HepG2 (cell line): ENCODE data around the gene BRMS1. TPM values are rescaled to one million over a fixed set of nuclear protein-coding genes. Genes with fewer than 3 reads are reported as not detected.

Experiments
- BRD4 ChIP-seq: sonication (generic); formaldehyde crosslinking; IDR thresholded peaks from 2 replicates; pipeline ENCODE4 v1.4.0; 2020; ENCODE audit warnings: missing genetic modification reagents
- CREB1 ChIP-seq, 2 experiments: fragments of 450-650 bp in 1 of 2; IDR thresholded peaks; 2 replicates each; pipeline ENCODE4 v1.6.1; 2016 to 2017; ENCODE audit warnings: control low read depth in 1 of 2, mild to moderate bottlenecking in 1 of 2, missing compliant biosample characterization in 1 of 2, missing genetic modification characterization in 1 of 2
- ELF1 ChIP-seq: sonication (generic); formaldehyde crosslinking; IDR thresholded peaks from 2 replicates; pipeline ENCODE4 v1.4.0; 2020; ENCODE audit warnings: missing genetic modification reagents
- FOXM1 ChIP-seq: sonication (generic); formaldehyde crosslinking; IDR thresholded peaks from 2 replicates; pipeline ENCODE4 v1.5.0; 2020; ENCODE audit warnings: missing genetic modification reagents
- HCFC1 ChIP-seq: fragments of 150-350 bp; IDR thresholded peaks from 2 replicates; pipeline ENCODE4 v1.6.1; 2014; ENCODE audit warnings: low read depth, low read length
- HDAC1 ChIP-seq: sonication (generic); formaldehyde crosslinking; IDR thresholded peaks from 2 replicates; pipeline ENCODE4 v1.5.1; 2020; ENCODE audit warnings: mild to moderate bottlenecking, missing genetic modification reagents
- HDAC6 ChIP-seq: fragments of 200-600 bp; sonication (generic); IDR thresholded peaks from 2 replicates; pipeline ENCODE4 v1.7.0; 2017; ENCODE audit warnings: mild to moderate bottlenecking, antibody characterized with exemption, low read length, low read depth
- MEIS1 ChIP-seq: sonication (generic); formaldehyde crosslinking; IDR thresholded peaks from 2 replicates; pipeline ENCODE4 v1.9.0; 2021; ENCODE audit warnings: mild to moderate bottlenecking, missing genetic modification reagents, moderate library complexity, borderline replicate concordance
- NFATC3 ChIP-seq: sonication (generic); formaldehyde crosslinking; IDR thresholded peaks from 2 replicates; pipeline ENCODE4 v1.5.1; 2020; ENCODE audit warnings: mild to moderate bottlenecking, missing genetic modification reagents
- ONECUT2 ChIP-seq: sonication (generic); formaldehyde crosslinking; IDR thresholded peaks from 2 replicates; pipeline ENCODE4 v1.4.0; 2020; ENCODE audit warnings: missing genetic modification reagents
- PHF20 ChIP-seq: sonication (generic); formaldehyde crosslinking; IDR thresholded peaks from 2 replicates; pipeline ENCODE4 v1.5.0; 2020; ENCODE audit warnings: mild to moderate bottlenecking, missing genetic modification reagents
- SOX5 ChIP-seq: IDR thresholded peaks from 2 replicates; pipeline ENCODE4 v1.6.1; 2016; ENCODE audit warnings: borderline replicate concordance
- SP5 ChIP-seq: IDR thresholded peaks from 2 replicates; pipeline ENCODE4 v1.6.1; 2016; ENCODE audit warnings: low read depth, borderline replicate concordance
- SYNCRIP ChIP-seq: fragments of 200-400 bp; formaldehyde crosslinking; IDR thresholded peaks from 2 replicates; pipeline ENCODE4 v1.6.1; 2018; ENCODE audit warnings: mild to moderate bottlenecking, low read depth, low read length; ENCODE audit not compliant: insufficient read depth
- TOPORS ChIP-seq: sonication (generic); formaldehyde crosslinking; IDR thresholded peaks from 2 replicates; pipeline ENCODE4 v1.8.0; 2023; ENCODE audit warnings: mild to moderate bottlenecking, missing genetic modification reagents
- ZNF747 ChIP-seq: sonication (generic); formaldehyde crosslinking; IDR thresholded peaks from 2 replicates; pipeline ENCODE4 v1.8.1; 2023; ENCODE audit warnings: missing genetic modification reagents, mild to moderate bottlenecking, borderline replicate concordance
- ZSCAN20 ChIP-seq: sonication (generic); formaldehyde crosslinking; IDR thresholded peaks from 2 replicates; pipeline ENCODE4 v1.4.0; 2020; ENCODE audit warnings: missing genetic modification reagents, mild to moderate bottlenecking, borderline replicate concordance
- polyA plus RNA-seq, 8 experiments: library from polyadenylated mRNA; depleted of rRNA in 3 of 8; stranded (reverse) in 7 of 8; unstranded in 1 of 8; fragments of >200 nt; fragmentation: Illumina TruSeq in 4 of 8; extraction: Trizol in 4 of 8; gene quantifications; 2 replicates each; pipeline versions ENCODE4 v1.2.1 to v1.2.3, GENCODE V29; 2011 to 2016; ENCODE audit warnings: low read depth in 4 of 8, missing spikeins in 1 of 8, mixed read lengths in 1 of 8; ENCODE audit not compliant: insufficient read depth in 1 of 8
- total RNA-seq, 5 experiments: library from RNA; depleted of rRNA; stranded (reverse); fragments of >200 nt; fragmentation: Illumina TruSeq; extraction: Trizol; gene quantifications; 2 replicates each; pipeline ENCODE4 v1.2.3, GENCODE V29; 2016; ENCODE audit warnings: low read depth in 1 of 5
- TF ChIP-seq, protein P1 (sequence below): IDR thresholded peaks from 2 replicates; pipeline ENCODE4 v1.6.1; 2016; ENCODE audit warnings: control low read depth
- TF ChIP-seq, protein P2 (sequence below): sonication (generic); formaldehyde crosslinking; IDR thresholded peaks from 2 replicates; pipeline ENCODE4 v1.5.0; 2020; ENCODE audit warnings: missing genetic modification reagents, mild to moderate bottlenecking, borderline replicate concordance
- TF ChIP-seq, protein P3 (sequence below): sonication (generic); formaldehyde crosslinking; IDR thresholded peaks from 2 replicates; pipeline ENCODE4 v1.9.0; 2021; ENCODE audit warnings: missing genetic modification reagents, borderline replicate concordance
- TF ChIP-seq, protein P4 (sequence below): sonication (generic); formaldehyde crosslinking; IDR thresholded peaks from 2 replicates; pipeline ENCODE4 v1.8.0; 2022; ENCODE audit warnings: mild to moderate bottlenecking, missing genetic modification reagents; ENCODE audit not compliant: insufficient replicate concordance
- TF ChIP-seq, protein P5 (sequence below): sonication (generic); formaldehyde crosslinking; IDR thresholded peaks from 2 replicates; pipeline ENCODE4 v1.5.0; 2020; ENCODE audit warnings: mild to moderate bottlenecking, missing genetic modification reagents

The BRMS1 gene
- total and polyA plus RNA-seq, 2 of the 13 experiments (the other 11 are each of a cell fraction or from before 2014, with no cell fraction given): 15.8 to 55.7 TPM

DNA sequence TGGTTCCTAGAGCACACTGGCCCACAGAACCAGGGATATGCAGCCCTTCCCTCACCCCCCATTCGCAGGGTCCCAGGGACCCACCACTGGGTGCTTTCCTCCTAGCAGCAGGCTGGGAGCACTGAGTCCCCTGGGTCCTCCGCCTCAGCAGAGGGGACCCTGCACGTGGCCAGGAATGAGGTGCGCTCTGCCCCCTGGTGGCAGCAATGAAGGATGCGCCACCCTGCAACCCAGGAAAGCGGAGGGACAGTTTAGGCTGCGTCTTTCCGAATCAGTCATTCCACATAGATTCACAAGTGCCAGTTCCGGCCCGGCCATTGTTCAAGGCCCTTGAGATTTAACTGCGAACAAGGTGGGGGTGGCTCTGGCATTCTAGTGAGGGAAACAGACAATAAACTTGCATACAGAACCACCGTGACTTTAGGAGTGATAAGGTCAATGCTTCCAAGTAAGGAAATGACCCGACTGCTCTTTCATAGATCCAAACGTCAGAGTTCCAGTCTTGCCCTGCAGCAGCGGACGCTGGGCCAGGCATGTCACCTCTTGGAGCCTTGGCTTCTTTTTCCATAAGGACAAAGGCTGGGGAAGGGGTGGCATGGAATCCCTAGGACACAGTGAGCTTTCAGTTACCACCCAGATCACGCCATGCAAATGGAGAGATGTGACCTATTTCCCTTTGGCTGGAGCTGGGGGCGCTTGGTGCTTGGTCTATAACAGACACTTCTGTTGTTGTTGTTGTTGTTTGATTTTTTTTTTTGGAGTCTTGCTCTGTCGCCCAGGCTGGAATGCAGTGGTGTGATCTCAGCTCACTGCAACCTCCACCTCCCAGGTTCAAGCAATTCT is 16.4 kb downstream of the BRMS1 start (continued):
- TF ChIP-seq HDAC6: no peak
- TF ChIP-seq ZSCAN20 (CRISPR knock-in tag): no peak
- TF ChIP-seq SYNCRIP: no peak
- TF ChIP-seq, protein P1, sequence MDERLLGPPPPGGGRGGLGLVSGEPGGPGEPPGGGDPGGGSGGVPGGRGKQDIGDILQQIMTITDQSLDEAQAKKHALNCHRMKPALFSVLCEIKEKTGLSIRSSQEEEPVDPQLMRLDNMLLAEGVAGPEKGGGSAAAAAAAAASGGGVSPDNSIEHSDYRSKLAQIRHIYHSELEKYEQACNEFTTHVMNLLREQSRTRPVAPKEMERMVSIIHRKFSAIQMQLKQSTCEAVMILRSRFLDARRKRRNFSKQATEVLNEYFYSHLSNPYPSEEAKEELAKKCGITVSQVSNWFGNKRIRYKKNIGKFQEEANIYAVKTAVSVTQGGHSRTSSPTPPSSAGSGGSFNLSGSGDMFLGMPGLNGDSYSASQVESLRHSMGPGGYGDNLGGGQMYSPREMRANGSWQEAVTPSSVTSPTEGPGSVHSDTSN (CRISPR knock-in tag): no peak
- 0 out of 2 replicates have a peak, but pooled peaks have one; percentile 27 for TF ChIP-seq MEIS1 (CRISPR knock-in tag)
- TF ChIP-seq, protein P2, sequence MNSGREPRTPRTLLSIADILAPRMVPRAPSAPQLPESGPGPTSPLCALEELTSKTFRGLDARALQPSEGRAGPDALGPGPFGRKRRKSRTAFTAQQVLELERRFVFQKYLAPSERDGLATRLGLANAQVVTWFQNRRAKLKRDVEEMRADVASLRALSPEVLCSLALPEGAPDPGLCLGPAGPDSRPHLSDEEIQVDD (CRISPR knock-in tag): no peak
- TF ChIP-seq TOPORS (CRISPR knock-in tag): 0 out of 2 replicates have a peak, but pooled peaks have one; percentile 54
- TF ChIP-seq, protein P3, sequence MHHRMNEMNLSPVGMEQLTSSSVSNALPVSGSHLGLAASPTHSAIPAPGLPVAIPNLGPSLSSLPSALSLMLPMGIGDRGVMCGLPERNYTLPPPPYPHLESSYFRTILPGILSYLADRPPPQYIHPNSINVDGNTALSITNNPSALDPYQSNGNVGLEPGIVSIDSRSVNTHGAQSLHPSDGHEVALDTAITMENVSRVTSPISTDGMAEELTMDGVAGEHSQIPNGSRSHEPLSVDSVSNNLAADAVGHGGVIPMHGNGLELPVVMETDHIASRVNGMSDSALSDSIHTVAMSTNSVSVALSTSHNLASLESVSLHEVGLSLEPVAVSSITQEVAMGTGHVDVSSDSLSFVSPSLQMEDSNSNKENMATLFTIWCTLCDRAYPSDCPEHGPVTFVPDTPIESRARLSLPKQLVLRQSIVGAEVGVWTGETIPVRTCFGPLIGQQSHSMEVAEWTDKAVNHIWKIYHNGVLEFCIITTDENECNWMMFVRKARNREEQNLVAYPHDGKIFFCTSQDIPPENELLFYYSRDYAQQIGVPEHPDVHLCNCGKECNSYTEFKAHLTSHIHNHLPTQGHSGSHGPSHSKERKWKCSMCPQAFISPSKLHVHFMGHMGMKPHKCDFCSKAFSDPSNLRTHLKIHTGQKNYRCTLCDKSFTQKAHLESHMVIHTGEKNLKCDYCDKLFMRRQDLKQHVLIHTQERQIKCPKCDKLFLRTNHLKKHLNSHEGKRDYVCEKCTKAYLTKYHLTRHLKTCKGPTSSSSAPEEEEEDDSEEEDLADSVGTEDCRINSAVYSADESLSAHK: 0 out of 2 replicates have a peak, but pooled peaks have one; percentile 41
- TF ChIP-seq SP5: no peak
- TF ChIP-seq ELF1 (CRISPR knock-in tag): peak; percentile 50; the same call in 1 of the 2 replicates
- peak; percentile 55; the same call in 1 of the 2 replicates for TF ChIP-seq BRD4 (CRISPR knock-in tag)
- TF ChIP-seq ONECUT2 (CRISPR knock-in tag): no peak
- TF ChIP-seq ZNF747: no peak
- TF ChIP-seq, protein P4, sequence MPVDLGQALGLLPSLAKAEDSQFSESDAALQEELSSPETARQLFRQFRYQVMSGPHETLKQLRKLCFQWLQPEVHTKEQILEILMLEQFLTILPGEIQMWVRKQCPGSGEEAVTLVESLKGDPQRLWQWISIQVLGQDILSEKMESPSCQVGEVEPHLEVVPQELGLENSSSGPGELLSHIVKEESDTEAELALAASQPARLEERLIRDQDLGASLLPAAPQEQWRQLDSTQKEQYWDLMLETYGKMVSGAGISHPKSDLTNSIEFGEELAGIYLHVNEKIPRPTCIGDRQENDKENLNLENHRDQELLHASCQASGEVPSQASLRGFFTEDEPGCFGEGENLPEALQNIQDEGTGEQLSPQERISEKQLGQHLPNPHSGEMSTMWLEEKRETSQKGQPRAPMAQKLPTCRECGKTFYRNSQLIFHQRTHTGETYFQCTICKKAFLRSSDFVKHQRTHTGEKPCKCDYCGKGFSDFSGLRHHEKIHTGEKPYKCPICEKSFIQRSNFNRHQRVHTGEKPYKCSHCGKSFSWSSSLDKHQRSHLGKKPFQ (CRISPR knock-in tag): peak; percentile 83
- TF ChIP-seq HCFC1: no peak
- no peak for TF ChIP-seq FOXM1 (CRISPR knock-in tag)
- no peak for TF ChIP-seq CREB1 (IDR thresholded peaks at IDR 0.05)
- no peak for TF ChIP-seq CREB1 (CRISPR knock-in tag; IDR thresholded peaks at IDR 0.05)
- no peak for TF ChIP-seq NFATC3
- TF ChIP-seq, protein P5, sequence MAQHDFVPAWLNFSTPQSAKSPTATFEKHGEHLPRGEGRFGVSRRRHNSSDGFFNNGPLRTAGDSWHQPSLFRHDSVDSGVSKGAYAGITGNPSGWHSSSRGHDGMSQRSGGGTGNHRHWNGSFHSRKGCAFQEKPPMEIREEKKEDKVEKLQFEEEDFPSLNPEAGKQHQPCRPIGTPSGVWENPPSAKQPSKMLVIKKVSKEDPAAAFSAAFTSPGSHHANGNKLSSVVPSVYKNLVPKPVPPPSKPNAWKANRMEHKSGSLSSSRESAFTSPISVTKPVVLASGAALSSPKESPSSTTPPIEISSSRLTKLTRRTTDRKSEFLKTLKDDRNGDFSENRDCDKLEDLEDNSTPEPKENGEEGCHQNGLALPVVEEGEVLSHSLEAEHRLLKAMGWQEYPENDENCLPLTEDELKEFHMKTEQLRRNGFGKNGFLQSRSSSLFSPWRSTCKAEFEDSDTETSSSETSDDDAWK (CRISPR knock-in tag): no peak
- TF ChIP-seq PHF20 (CRISPR knock-in tag): 0 out of 2 replicates have a peak, but pooled peaks have one; percentile 22
- peak; percentile 56; the same call in 1 of the 2 replicates for TF ChIP-seq SOX5
- peak; percentile 45; the same call in 1 of the 2 replicates for TF ChIP-seq HDAC1
